NAMALWA (cell line): ENCODE results near the gene EFHC2.
"Not testable (repeated sequence)": the region's sequence is repeated elsewhere in the genome, so short reads cannot be mapped to it uniquely, and the experiment has no call there.

Source experiments
- DNase-seq: peaks from one replicate; pipeline ENCODE4 v3.0.0-alpha.2; 2015; ENCODE audit warnings: low spot score

Gene EFHC2

DNA sequence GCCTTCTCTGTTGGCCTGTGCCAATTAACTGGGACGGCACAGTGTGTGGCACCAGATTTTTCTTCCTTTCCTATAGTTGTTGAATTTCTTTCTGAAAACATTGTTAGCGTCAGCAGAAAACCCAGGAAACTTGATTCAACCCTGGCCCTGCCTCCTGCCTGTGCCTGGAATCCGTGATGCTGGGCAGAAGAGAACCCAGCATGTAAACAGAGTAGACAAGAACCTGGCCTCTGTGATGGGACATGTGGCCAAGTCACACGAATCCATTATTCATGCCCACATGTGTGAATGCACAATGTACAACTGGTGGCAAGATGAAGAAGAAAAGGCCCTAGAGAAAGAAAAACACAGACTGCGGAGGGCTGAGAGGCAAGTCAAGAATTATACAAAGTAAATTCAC is 111.4 kb downstream of the EFHC2 start:
- DNase-seq: no peak

DNA sequence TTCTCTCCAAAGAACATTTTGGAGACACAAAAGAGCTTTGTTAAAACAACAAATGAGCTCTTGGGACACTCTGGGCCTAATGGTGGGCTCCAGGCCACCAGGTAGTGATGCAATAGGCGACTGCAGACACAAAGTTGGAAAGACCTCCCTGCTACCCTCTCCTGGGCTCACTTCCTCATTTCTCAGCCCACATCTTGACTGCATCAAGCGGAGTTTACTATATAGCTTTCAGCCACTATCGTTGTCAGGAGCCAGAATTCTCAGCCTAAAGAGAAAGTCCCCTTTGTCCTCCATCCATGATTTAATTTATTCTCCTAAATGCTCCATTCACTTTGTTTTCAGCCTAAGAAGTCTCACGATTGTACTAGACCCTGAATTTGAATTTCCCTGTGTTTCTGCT is 114.9 kb downstream of the EFHC2 start:
- no peak for DNase-seq

DNA sequence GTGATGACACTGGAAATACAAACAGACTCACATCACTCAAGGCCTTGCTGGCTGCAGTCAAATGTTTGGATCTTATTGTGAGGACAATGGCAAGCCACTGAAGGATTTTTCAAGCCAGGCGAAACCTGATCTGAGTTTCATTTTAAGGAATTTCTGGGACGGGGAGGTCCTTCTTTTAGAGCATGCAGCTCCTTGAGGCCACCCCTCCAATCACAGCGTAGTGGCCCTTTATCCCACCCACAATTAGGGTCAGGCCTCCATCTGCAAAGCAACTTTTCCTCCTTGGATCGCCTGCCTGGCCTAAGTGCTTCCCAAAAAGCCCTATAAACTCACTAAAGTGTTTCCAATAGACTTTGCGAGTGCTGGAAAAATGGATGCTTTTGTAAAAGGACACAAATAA is 115.5 kb downstream of the EFHC2 start:
- DNase-seq: no peak

DNA sequence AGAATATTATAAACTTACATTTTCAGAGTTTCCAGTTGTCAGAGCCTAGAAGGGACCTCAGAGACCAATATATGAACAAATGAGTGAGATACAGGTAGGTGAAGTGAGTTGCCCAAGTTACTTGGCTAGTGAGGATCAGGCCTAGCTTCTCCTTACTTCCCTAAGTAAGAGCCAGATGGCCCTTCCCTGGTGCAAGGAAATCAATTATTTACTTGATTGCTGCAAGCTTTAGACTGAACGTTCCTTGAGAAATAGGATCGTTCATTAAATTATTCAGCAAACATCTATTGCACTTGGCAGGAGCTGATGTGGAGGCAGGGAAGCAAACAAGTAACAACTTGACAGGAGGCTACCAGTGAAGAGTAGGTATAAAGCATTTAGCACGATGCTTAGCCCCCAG is 117.8 kb downstream of the EFHC2 start:
- DNase-seq: no peak

DNA sequence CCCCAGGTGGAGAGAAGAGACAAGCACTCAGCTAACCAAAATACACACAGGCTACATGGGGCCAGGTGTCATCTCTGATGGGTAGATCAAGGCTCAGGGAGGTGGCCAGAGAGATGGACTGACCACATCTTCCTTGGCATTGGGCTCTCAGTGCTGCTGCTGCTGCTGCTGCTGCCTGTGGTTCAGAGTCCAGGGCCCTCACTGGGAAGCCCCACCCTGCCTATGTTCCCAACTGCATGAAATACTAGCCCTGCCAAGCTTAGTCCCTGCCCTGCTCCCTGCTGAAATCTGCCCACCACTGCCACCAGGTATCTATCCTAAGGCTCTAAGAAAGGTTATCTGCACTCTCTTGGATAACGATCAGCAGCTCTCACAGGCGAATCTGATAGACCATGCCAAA is 118.7 kb downstream of the EFHC2 start:
- DNase-seq: no peak

DNA sequence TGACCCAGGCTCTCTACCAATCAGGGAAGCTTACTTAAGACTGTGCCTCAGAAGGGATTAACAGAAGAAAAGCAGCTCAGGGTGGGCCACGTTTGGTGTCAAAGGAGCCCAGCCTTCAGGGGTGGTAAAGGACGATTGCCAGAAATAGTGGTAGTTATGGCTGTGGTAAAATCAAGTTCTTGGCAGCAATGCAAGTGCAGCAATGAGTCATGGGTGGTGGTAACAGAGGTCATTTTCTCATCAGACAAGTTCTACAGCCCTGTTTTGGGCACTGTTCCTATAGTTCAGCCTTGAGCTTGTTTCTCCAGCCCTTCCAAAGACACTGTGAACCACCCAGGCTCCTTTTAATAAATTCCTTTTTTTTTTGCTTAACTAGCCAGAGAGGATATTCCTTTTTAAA is 120.3 kb downstream of the EFHC2 start:
- DNase-seq: no peak

DNA sequence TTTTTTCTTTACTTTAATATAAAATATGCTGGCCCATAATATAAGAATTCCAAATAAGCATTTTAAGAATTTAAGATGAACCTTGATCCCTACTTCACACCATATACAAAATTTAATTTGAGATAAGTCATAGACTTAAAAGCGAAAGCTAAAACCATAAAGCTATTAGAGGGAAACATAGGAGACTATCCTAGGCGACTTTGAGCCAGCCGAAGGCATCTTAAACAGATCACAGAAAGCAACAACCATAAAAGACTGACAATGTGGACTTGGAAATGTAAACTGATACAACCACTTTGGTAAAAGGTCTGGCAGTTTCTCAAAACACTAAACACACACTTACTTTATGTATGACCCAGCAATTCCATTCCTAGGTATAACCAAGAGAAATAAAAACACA is 125.0 kb downstream of the EFHC2 start:
- DNase-seq: no peak

DNA sequence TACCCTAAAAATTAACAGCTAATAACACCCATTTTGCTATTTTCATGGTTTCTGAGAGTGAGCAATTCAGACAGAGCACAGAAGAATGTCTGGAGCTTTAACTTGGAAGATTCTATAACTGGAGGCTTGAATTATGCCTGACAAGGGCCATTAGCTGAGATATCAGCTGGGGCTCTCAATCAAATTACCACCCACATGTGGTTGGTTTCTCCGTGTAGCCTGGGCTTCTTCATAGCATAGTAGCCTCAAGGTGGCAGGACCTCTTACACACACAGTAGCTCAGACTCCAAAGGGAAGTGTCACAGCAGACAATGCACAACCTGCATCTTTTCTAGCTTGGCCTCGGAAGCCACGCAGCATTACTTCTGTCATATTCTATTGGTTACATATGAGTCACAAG is 127.3 kb downstream of the EFHC2 start:
- DNase-seq: no peak

DNA sequence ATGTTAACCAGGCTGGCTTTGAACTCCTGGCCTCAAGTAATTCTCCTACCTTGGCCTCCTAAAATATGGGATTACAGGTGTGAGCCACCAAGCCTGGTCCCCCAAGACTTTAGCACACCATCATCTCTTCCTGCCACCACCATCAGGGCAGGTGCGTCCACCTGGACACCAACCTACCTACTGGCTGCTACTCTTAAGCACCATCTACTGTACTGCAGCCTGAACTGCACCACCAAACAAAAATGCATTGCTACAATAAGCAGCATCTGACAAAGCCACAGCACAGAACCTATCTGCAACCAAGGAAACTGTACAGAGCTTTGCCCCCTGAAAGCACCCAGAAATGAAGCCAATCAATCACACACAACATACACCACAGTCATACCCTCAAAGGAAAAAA is 139.7 kb downstream of the EFHC2 start:
- DNase-seq: peak; percentile 7

DNA sequence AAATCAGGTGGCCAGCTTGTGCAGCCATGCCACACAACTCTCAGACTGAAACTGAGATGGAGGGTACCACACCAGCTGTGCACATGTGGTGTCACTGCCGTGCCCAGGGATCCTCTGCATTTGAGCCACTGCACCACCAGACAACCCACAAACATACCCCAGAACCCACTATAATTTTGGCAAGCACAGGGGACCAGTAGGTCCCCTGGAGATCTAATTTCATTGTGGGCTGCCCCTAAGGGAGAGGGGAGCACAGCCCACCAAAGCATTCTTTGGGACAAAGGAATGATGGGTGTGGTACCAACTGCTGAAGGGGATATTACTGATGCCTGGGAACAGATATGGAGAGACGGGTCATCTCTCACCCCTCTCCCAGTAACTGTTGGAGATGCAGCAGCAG is 140.9 kb downstream of the EFHC2 start:
- no peak for DNase-seq

DNA sequence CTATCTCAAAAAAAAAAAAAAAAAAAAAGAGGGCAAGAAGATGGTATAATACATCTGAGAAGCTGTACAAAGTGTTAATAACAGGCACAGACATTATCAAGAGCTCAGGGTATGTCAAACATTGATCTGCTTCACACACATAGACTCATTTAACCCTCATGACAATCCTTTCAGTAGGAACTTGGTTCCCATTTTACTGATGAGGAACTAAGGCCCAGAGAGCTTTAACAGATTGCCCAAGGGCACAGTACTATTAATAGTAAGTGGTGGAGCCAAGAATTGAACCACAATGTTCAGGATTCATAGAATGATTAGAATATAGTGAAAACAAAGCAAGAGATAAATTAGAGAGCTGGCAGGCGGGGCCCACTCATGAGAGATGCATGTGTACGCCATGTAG is 154.4 kb downstream of the EFHC2 start:
- no peak for DNase-seq

DNA sequence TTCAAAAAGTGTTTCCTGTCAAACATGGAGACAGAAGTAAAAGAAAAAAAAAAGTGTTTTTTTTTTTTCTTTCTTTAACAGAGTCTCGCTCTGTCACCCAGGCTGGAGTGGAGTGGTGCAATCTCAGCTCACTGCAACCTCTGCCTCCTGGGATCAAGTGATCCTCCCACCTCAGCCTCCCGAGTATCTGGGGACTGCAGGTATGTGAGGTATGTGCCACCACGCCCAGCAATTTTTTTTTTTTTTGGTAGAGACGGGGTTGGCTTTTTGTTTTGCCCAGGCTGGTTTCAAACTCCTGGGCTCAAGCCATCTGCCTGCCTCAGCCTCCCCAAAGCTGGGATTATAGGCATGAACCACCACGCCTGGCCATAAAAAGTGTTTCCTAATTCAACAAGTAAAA is 155.6 kb downstream of the EFHC2 start:
- DNase-seq: not testable (repeated sequence)

DNA sequence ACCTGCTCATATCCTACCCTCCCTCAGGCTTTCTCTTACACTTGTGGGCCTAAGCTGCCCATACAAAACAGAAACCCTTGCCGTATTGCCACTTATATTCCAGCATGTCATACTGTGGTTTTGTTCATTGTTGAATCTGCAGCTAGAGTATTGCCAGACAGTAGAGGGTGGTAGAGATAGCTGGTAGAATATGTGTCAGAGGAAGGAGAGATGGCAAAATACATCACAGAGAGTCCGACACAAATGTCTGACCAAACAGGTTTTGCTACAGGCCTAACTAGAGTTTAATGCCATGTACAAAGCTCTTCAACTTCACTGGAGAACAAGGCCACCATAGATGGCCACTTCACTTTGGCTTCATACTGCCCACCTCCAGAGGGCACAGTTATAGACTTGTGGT is 160.1 kb downstream of the EFHC2 start:
- DNase-seq: no peak

DNA sequence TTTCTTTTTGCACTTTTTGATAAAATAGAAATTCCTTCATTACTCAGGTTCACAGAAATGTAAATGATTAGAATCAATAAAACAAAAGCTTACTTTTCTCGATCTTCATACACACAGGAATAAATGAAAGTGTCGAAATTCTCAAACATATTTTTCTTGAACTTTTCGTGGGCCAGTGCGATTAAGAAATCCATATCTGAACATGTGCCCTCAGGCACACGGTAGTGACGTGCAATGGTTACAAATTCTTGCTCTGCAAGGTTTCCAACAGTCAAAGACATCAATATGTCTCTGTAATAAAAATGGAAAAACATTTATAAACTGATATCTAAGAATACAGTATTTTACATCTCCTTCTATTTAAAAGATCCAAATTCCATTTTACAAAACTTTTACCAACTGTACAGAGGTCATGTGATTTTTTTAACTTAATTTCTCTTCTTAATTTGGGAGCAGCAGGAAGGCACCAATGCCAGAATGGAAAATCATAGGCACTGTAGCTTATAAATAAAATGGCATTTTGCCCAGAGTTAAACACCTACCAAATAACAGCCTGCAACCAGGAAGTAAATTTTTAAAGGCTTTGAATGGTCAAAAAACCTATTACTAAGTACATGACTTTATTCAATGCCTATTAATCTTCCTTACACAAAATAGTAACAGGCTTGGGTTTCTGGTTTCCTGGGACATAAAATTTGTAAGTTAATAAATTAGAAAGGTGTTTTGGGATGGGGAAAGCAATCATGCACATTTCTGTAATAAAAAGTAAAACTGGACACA is 165.0 kb downstream of the EFHC2 start:
- DNase-seq: no peak

DNA sequence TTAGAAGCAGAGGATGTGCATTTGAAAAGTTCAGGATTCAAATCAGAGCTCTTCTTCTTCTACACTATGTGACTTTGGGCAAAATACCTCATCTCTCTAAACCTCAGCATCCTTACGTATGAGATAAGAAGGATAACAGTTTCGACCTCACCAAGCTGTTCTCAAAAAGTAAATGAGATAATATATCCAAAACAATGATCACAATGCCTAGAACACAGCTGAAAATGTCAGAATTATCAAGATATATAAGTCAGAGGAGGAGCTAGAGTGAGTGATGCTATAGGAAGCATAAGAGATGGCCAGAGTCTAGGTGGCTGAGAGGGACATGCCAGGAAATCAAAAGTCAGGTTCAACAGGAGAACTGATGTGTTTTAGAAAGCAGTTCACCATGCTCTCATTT is 168.0 kb downstream of the EFHC2 start:
- DNase-seq: no peak

DNA sequence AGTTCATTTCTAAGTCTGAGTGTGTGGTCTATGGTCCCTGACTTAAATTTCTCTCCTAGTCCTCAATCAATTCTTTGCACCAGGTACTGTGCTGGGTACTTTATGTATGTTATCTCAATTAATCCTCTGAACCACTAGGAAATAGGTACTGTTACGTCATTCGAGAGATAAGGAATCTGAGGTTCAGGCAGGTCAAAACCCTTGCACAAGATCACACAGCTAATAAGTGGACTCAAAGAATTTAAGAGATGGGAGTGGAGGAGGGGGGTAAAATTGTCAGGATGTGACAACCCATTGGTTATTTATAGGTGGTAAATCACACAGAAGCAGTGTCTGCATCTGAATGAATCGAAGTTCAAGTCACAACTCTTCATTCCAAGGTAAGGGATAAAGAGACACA is 169.4 kb downstream of the EFHC2 start:
- no peak for DNase-seq

DNA sequence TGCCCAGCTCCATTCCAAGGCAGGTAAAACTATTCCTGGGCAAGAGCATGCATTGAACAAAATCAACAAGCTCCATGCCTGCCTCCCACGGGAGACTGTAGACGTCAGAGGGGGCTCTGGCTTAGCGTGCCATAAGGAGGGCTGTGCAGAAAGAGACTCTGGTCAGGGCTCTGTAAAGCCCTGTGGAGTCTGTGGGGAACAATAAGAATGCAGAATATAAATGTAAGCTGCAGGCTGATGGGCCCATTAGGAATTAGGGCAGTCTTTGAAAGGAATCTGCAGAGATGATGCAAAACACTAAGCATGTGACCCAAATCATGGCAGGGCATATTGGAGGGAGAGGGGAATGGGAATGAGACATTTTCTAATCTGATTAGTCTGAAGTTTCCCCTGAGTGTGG is 170.3 kb downstream of the EFHC2 start:
- DNase-seq: no peak

DNA sequence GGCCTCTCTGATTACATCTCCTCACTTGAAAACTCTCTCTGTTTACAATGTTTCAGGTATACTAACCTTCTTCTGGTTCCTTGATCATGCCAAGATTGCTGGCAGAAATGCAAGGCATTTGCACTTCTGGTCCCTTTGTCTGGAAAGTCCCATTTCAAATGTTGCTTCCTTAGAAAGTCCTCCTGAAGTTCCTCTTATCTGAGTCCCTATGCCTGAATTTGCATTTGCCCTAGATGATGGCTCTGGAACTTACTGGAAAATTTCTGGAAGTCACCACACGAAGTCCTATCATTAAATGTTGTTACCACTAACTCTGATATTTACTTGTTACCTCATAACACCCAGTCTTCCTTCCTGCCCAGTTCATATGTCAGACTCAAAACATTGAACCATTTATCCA is 176.4 kb downstream of the EFHC2 start:
- no peak for DNase-seq

DNA sequence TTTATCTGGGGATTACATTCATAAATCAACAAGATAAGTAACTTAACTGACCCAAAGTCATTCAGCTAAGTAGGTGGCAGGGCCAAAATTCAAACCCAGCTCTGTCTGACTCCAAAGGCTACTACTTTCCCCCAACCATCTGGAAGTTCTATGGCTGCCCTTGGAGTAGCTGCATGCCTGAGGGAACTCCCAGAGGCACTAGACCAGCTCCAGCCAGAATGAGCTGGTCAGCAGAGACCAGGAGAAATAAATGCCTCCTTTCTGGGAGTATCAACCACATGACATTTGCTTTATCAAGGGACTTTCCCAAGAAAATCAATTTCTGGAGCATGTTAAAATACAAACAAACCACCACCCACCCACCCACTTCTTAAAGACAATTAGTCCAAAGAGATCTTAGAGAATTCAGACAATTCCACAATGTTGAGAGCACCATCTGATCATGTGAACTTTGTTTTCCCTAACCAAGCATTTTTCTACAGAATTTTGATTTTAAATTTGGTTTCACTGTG is 180.5 kb downstream of the EFHC2 start:
- no peak for DNase-seq

DNA sequence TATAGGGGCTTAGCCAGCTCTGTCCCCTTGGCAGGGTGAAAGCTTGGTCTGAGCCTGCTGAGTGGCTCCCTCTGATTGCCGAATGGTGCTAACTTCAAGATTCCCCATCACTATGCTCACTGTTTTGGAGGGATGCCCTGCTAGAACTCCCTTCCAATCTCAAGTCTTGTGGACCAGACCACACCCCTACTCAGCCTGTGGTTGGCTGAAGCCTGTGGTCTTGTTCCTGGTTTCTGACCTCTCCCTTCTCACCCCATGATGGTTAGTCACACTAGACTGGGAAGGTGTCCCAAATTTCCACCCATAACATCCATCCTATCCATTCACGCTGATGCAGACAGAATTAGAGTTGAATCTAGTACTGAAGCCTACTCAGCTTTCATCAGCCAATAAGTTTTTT is 185.6 kb downstream of the EFHC2 start:
- DNase-seq: no peak

DNA sequence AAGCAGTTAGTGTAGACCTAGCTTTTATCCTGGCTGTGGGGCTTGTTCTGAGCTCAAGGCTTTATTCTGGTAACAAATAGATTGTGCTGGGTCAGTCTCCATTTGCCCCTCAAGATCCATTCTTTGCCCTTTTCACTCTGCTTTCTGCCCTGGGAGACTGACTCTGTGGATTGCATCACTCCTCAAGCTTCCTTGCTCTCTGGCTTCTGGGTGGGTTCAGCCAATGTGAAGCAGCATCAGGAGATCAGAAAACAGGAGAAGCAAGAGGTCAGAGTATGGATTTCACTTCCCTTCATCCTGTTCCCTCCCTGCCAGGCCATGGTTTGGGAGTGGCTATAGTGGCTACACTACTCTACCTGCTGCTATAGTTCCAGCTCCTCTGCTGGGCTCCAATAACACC is 186.2 kb downstream of the EFHC2 start:
- DNase-seq: no peak

DNA sequence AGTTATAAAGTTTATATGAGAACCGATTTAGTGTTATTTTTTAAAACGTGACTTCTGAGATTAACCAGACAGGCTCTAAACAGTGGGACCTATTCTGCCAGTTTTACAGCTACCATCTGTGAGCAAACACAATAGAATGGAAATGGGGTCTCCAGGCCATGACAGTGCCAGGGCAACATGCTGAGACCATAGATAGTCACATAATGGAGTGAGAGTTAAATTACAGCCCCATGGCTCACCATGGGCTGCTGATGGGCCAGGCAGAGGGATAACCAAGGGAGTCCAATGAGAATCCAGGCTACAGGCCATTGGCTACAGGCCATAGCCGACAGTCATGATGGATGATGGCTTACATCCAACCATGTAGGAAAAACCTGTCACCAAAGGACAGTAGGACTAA is 186.7 kb downstream of the EFHC2 start:
- DNase-seq: no peak

DNA sequence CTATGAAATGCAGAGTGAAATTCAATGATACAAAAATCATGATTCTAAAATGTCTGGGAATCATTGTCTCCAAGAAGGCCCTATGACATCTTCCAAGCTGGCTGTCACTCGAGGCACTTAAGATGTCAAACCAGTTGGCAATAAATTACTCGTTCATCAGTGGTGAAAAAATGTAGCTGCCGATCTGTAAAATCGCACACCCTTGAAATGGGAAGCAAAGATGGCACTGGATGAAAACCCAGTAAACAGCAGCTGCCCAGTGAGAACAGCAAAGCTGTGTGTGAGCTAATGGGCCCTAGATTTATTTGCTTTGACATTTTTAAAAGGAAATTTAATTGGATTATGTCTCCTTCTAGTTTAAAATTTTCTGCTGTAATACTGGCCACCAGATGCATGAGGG is 188.3 kb downstream of the EFHC2 start:
- no peak for DNase-seq

DNA sequence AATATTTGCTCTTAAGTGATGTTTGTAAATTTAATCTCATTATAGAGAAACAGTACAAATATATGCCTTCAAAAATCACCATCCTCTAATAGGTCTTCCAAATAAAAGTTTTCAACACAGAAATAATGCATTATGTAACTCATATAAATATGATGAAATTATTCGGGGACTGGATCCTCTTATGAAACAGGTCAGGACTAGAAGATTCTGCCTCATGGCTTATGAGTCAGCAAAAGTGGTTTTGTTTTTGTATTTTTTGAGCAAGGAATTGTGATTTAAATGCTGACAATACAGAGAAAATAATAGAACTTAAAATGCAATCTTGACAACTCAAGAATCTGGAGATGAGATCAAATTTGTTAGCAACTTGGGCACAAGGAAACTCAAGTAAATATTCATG is 190.6 kb downstream of the EFHC2 start:
- no peak for DNase-seq
